ENCODE results near the gene CALML3.

Gene CALML3

GRCh38 chr10:5545011-5545410 lies 20.2 kb downstream of the CALML3 start:
- no peak for DNase-seq

GRCh38 chr10:5545426-5545777 lies 20.6 kb downstream of the CALML3 start:
- DNase-seq = no peak

- DNase-seq = no peak
Measured at GRCh38 chr10:5545778-5546710, 21.3 kb downstream of the CALML3 start.

- DNase-seq = no peak
Measured at GRCh38 chr10:5546891-5547680, 22.3 kb downstream of the CALML3 start.

GRCh38 chr10:5547681-5547930 lies 22.8 kb downstream of the CALML3 start:
- no peak for DNase-seq

GRCh38 chr10:5547931-5548660 lies 23.3 kb downstream of the CALML3 start:
- DNase-seq = no peak

- DNase-seq = no peak
Measured at GRCh38 chr10:5549462-5550249, 24.9 kb downstream of the CALML3 start.

GRCh38 chr10:5550250-5550545 lies 25.4 kb downstream of the CALML3 start:
- DNase-seq = no peak

GRCh38 chr10:5550621-5551530 lies 26.1 kb downstream of the CALML3 start:
- DNase-seq = no peak

- no peak for DNase-seq
Measured at GRCh38 chr10:5551531-5552375, 27.0 kb downstream of the CALML3 start.

GRCh38 chr10:5552376-5553321 lies 27.9 kb downstream of the CALML3 start:
- no peak for DNase-seq

GRCh38 chr10:5553400-5554170 lies 28.8 kb downstream of the CALML3 start:
- DNase-seq = no peak

GRCh38 chr10:5555021-5555510 lies 30.3 kb downstream of the CALML3 start:
- DNase-seq = no peak

GRCh38 chr10:5555881-5556280 lies 31.1 kb downstream of the CALML3 start:
- DNase-seq = no peak

GRCh38 chr10:5556576-5556975 lies 31.8 kb downstream of the CALML3 start:
- DNase-seq = no peak

GRCh38 chr10:5557040-5557721 lies 32.4 kb downstream of the CALML3 start:
- DNase-seq = no peak

- no peak for DNase-seq
Measured at GRCh38 chr10:5557799-5558771, 33.3 kb downstream of the CALML3 start.

All from NCI-H524 treated with DMSO at 0.1 percent for 48 hours (cell line).